Lower leg skin (tissue), 3 donors: ENCODE measurements around the gene CCDC183.

ENCODE experiments used
- CTCF ChIP-seq, 3 donors: fragments of 450-650 bp; IDR thresholded peaks; one replicate each; pipeline ENCODE4 v1.5.1; 2016; ENCODE audit warnings: antibody characterized with exemption in 3 of 3, mild to moderate bottlenecking in 3 of 3, moderate library complexity in 2 of 3
- POLR2A ChIP-seq, 2 donors: fragments of 450-650 bp; IDR thresholded peaks; one replicate each; pipeline ENCODE4 v1.6.1; 2016 to 2017; ENCODE audit warnings: antibody characterized with exemption in 2 of 2, mild to moderate bottlenecking in 1 of 2, moderate library complexity in 1 of 2

DNA sequence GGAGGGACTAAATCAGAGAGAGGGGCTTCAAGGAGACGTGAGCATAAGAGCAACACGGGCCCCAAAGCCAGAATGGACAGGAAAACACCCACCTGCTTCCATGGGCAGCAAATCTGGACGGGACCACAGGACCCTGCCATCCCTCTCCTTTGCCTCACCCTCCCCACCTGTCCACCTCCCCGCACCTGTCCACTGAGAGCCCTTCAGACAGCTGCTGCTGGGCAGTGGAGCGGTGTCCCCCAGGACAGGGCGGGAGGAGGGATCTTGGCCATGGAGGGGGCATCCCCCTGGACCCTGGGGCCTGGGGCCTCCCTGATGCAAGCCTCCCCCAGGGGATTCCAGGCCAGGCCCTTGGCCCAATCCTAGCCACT is 2.6 kb downstream of the CCDC183 start:
- no peak for TF ChIP-seq POLR2A (IDR thresholded peaks at IDR 0.05)
- TF ChIP-seq CTCF (IDR thresholded peaks at IDR 0.05) = no peak
